H1 (cell line): ENCODE data around the gene MRPS6. TPM values are rescaled to one million over a fixed set of nuclear protein-coding genes. Genes with fewer than 3 reads are reported as not detected.

Experiments
- CTCF ChIA-PET: fragments of 300-600 bp; sonication (Branson Sonifier 250); formaldehyde crosslinking; loops from one replicate; lab custom pipeline; 2021; ENCODE audit not compliant: partially characterized antibody; lab: Charles Lee
- POLR2A ChIA-PET: fragments of 300-600 bp; sonication (Branson Sonifier 250); formaldehyde crosslinking; loops from one replicate; lab custom pipeline; 2021; ENCODE audit warnings: inconsistent platforms; ENCODE audit not compliant: partially characterized antibody; lab: Charles Lee
- DNase-seq, 2 experiments: peaks; one replicate each; pipeline versions ENCODE4 v3.0.0 to v3.0.0-alpha.2; 2010 to 2022; ENCODE audit warnings: low spot score in 2 of 2, low read depth in 1 of 2, mixed read lengths in 1 of 2
- FAIRE-seq: peaks from 2 replicates; lab custom pipeline; 2011; peaks lifted over from hg19 to GRCh38; lab: Jason Lieb, UNC
- H2AFZ ChIP-seq: 2 replicates; pipeline ENCODE4 v1.8.1; 2012; ENCODE audit warnings: low read length, inconsistent platforms
- H2AK5ac ChIP-seq: 2 replicates; pipeline ENCODE4 v1.6.1; 2013; ENCODE audit warnings: low read depth, low read length
- H2BK120ac ChIP-seq: replicated peaks from 2 replicates; pipeline ENCODE3; 2013; ENCODE audit warnings: low read depth, low read length, inconsistent platforms
- H2BK12ac ChIP-seq: 2 replicates; pipeline ENCODE4 v1.6.1; 2013; ENCODE audit warnings: low read depth, low read length
- H2BK15ac ChIP-seq: 2 replicates; pipeline ENCODE4 v1.6.1; 2013; ENCODE audit warnings: low read length
- H2BK20ac ChIP-seq: 2 replicates; pipeline ENCODE4 v1.6.1; 2013; ENCODE audit warnings: low read length
- H2BK5ac ChIP-seq: 2 replicates; pipeline ENCODE4 v1.6.1; 2013; ENCODE audit warnings: low read depth, low read length
- H3K14ac ChIP-seq: 2 replicates; pipeline ENCODE4 v1.6.1; 2013; ENCODE audit warnings: inconsistent platforms; ENCODE audit not compliant: insufficient read length
- H3K18ac ChIP-seq: 2 replicates; pipeline ENCODE4 v1.6.1; 2013; ENCODE audit warnings: low read length; ENCODE audit errors: extremely low read depth
- H3K23ac ChIP-seq: 2 replicates; pipeline ENCODE4 v1.6.1; 2013; ENCODE audit warnings: inconsistent platforms; ENCODE audit not compliant: insufficient read length
- H3K23me2 ChIP-seq: 2 replicates; pipeline ENCODE4 v1.6.1; 2013; ENCODE audit warnings: low read depth, low read length
- H3K27ac ChIP-seq: 2 replicates; pipeline ENCODE4 v1.6.1; 2011; ENCODE audit warnings: low read depth, low read length, inconsistent platforms
- H3K27me3 ChIP-seq, 4 experiments: replicated peaks in 1 of 4; 1 replicate in 1 of 4; 2 replicates in 3 of 4; pipeline versions ENCODE4 v1.6.1 to v1.8.1; 2011 to 2013; ENCODE audit warnings: low read length in 3 of 4, mild to moderate bottlenecking in 3 of 4, inconsistent platforms in 2 of 4, mixed read lengths in 2 of 4, moderate library complexity in 1 of 4; ENCODE audit not compliant: control insufficient read depth in 3 of 4, insufficient read depth in 3 of 4; ENCODE audit errors: extremely low read depth in 1 of 4
- H3K36me3 ChIP-seq, 4 experiments: 2 replicates each; pipeline versions ENCODE4 v1.6.1 to v1.8.1; 2011 to 2013; ENCODE audit warnings: mild to moderate bottlenecking in 4 of 4, low read length in 3 of 4, moderate library complexity in 2 of 4, control low read depth in 1 of 4, inconsistent platforms in 1 of 4; ENCODE audit not compliant: insufficient read depth in 4 of 4, control insufficient read depth in 2 of 4
- H3K4ac ChIP-seq: replicated peaks from 2 replicates; pipeline ENCODE3; 2013; ENCODE audit warnings: low read length, low read depth, mixed read lengths, inconsistent platforms; ENCODE audit not compliant: insufficient read length
- H3K4me1 ChIP-seq, 4 experiments: replicated peaks in 1 of 4; 1 replicate in 1 of 4; 2 replicates in 3 of 4; pipeline versions ENCODE4 v1.6.1 to v1.8.1; 2011 to 2013; ENCODE audit warnings: low read length in 3 of 4, inconsistent platforms in 2 of 4, mixed read lengths in 1 of 4; ENCODE audit not compliant: insufficient read depth in 4 of 4, control insufficient read depth in 3 of 4
- H3K4me2 ChIP-seq, 2 experiments: 2 replicates each; pipeline versions ENCODE4 v1.6.1 to v1.8.1; 2011 to 2013; ENCODE audit warnings: low read depth in 2 of 2, low read length in 2 of 2, control low read depth in 1 of 2, inconsistent platforms in 1 of 2, mild to moderate bottlenecking in 1 of 2; ENCODE audit not compliant: insufficient read depth in 1 of 2
- H3K4me3 ChIP-seq, 4 experiments: fragments of 200-600, 300-600 bp in 1 of 4; sonication (generic), shearing (Covaris generic), sonication (Bioruptor Twin) in 1 of 4; 2 replicates each; pipeline versions ENCODE4 v1.5.1 to v1.8.1; 2011 to 2016; ENCODE audit warnings: low read length in 4 of 4, low read depth in 3 of 4, control low read depth in 2 of 4, inconsistent platforms in 2 of 4, mild to moderate bottlenecking in 2 of 4, mixed read lengths in 1 of 4, moderate library complexity in 1 of 4; ENCODE audit not compliant: insufficient read depth in 2 of 4; ENCODE audit errors: extremely low read depth in 1 of 4
- H3K56ac ChIP-seq: replicated peaks from 2 replicates; pipeline ENCODE3; 2013; ENCODE audit warnings: low read depth, mild to moderate bottlenecking, mixed read lengths, low read length, inconsistent platforms; ENCODE audit not compliant: insufficient read length
- H3K79me1 ChIP-seq: 2 replicates; pipeline ENCODE4 v1.6.1; 2013; ENCODE audit warnings: low read depth, low read length, control low read depth
- H3K79me2 ChIP-seq, 2 experiments: 2 replicates each; pipeline versions ENCODE4 v1.6.1 to v1.8.1; 2012 to 2013; ENCODE audit warnings: low read length in 2 of 2, mild to moderate bottlenecking in 2 of 2, inconsistent platforms in 1 of 2; ENCODE audit not compliant: insufficient read depth in 2 of 2, control insufficient read depth in 1 of 2
- H3K9ac ChIP-seq, 4 experiments: replicated peaks in 1 of 4; 1 replicate in 1 of 4; 2 replicates in 3 of 4; pipeline versions ENCODE4 v1.6.1 to v1.8.1; 2011 to 2013; ENCODE audit warnings: low read depth in 3 of 4, low read length in 3 of 4, control low read depth in 2 of 4, mild to moderate bottlenecking in 2 of 4, moderate library complexity in 2 of 4, inconsistent platforms in 1 of 4; ENCODE audit errors: extremely low read depth in 1 of 4
- H3K9me3 ChIP-seq, 2 experiments: 2 replicates each; pipeline versions ENCODE4 v1.6.1 to v1.8.1; 2012 to 2013; ENCODE audit warnings: mild to moderate bottlenecking in 2 of 2, moderate library complexity in 2 of 2, control low read depth in 1 of 2, inconsistent platforms in 1 of 2, low read depth in 1 of 2, low read length in 1 of 2, mixed read lengths in 1 of 2; ENCODE audit not compliant: insufficient read depth in 2 of 2
- H4K20me1 ChIP-seq, 2 experiments: replicated peaks in 1 of 2; 2 replicates each; pipeline versions ENCODE3 to v1.8.1; 2011 to 2013; ENCODE audit warnings: inconsistent platforms in 2 of 2, low read length in 2 of 2, mild to moderate bottlenecking in 1 of 2; ENCODE audit not compliant: insufficient read depth in 2 of 2, control insufficient read depth in 1 of 2
- H4K5ac ChIP-seq: 2 replicates; pipeline ENCODE4 v1.6.1; 2013; ENCODE audit warnings: low read length, low read depth, mixed read lengths, inconsistent platforms; ENCODE audit not compliant: insufficient read length
- H4K8ac ChIP-seq: 2 replicates; pipeline ENCODE4 v1.8.0; 2013; ENCODE audit warnings: mild to moderate bottlenecking, moderate library complexity, low read length, inconsistent platforms; ENCODE audit not compliant: insufficient read depth; ENCODE audit errors: extremely low read depth
- H4K91ac ChIP-seq: replicated peaks from 2 replicates; pipeline ENCODE3; 2013; ENCODE audit warnings: low read length, mixed read lengths, inconsistent platforms; ENCODE audit not compliant: insufficient read length
- CTBP2 ChIP-seq: IDR thresholded peaks from 2 replicates; pipeline ENCODE4 v1.7.0; 2011; ENCODE audit warnings: borderline replicate concordance, mild to moderate bottlenecking, moderate library complexity, mixed read lengths, low read length; ENCODE audit not compliant: insufficient read depth, insufficient read length
- RBBP5 ChIP-seq: IDR thresholded peaks from 2 replicates; pipeline ENCODE4 v1.7.1; 2012; ENCODE audit warnings: low read depth, mild to moderate bottlenecking, inconsistent platforms, low read length, moderate library complexity, borderline replicate concordance
- TAF7 ChIP-seq: optimal IDR thresholded peaks from 2 replicates; pipeline ENCODE3; 2011; ENCODE audit warnings: low read depth, mild to moderate bottlenecking, inconsistent platforms, low read length, moderate library complexity, borderline replicate concordance
- USF2 ChIP-seq: IDR thresholded peaks from 2 replicates; pipeline ENCODE4 v1.6.1; 2011; ENCODE audit warnings: low read length, improper control_type of control experiment
- polyA plus RNA-seq, 7 experiments: library from polyadenylated mRNA; depleted of rRNA in 3 of 7; stranded (reverse) in 5 of 7; unstranded in 2 of 7; fragments of >200 nt in 5 of 7; fragments of 200-250 nt in 2 of 7; gene quantifications; 1 replicate in 5 of 7; 2 replicates in 1 of 7; 4 replicates in 1 of 7; pipeline versions ENCODE4 v1.2.1 to v1.2.3, GENCODE V29; 2011 to 2013; ENCODE audit warnings: missing spikeins in 2 of 7, mixed read lengths in 2 of 7
- total RNA-seq: library from RNA; stranded (reverse); fragmentation: NEBNext Ultra II Directional; extraction: Animal tissue kit (Norgen Biotek cat#: 25700); gene quantifications from 2 replicates; pipeline ENCODE4 v1.2.1, GENCODE V29; 2021

The MRPS6 gene
- total and polyA plus RNA-seq, 2 of the 8 experiments (the other 6 are each of a cell fraction or from before 2014, with no cell fraction given), result 62.7 to 156 TPM

DNA sequence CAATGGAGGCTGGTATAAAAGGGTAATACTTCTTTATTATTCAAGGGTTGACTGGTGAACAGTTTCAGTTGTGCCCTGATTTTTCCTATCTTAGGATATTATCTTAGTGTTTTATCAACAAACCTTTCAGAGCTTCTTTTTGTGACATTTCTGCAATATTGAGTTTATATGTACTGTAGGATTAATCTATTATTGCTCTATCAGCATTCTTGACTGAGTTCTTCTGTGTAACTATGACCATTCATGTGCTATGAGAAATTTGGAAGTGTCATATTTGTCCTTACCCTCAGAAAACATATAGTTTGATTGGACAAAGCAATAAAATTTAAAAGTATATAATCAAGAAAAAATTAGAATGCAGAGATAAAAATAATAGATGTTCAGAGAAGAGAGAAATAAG is 25.5 kb upstream of the MRPS6 start:
- no peak overlapping the region for H2AFZ ChIP-seq
- H3K79me2 ChIP-seq, result no peaks in the 10 kb centered on the region
- no peak overlapping the region for H3K9ac ChIP-seq
- no peaks in the 10 kb centered on the region for H3K4me1 ChIP-seq
- H2BK5ac ChIP-seq, result no peak overlapping the region
- H2BK20ac ChIP-seq, result no peak overlapping the region
- H4K5ac ChIP-seq, result no peak overlapping the region
- no peak overlapping the region for H4K91ac ChIP-seq
- H3K23ac ChIP-seq, result no peak overlapping the region
- no peak overlapping the region for H3K18ac ChIP-seq
- H3K4me2 ChIP-seq, result no peak overlapping the region
- H3K36me3 ChIP-seq, result no peaks in the 10 kb centered on the region
- H3K4me3 ChIP-seq, result no peak overlapping the region
- FAIRE-seq, result no peak
- POLR2A ChIA-PET, result no interaction called here
- no peak overlapping the region for H2AK5ac ChIP-seq
- H3K14ac ChIP-seq, result no peak overlapping the region
- no peak overlapping the region for H2BK120ac ChIP-seq
- TF ChIP-seq USF2, result no peak
- TF ChIP-seq TAF7, result no peak
- TF ChIP-seq RBBP5, result no peak
- TF ChIP-seq CTBP2, result no peak
- TF ChIP-seq, all 59 proteins: peak for 0
- Histone ChIP-seq H4K8ac (no peak overlapping the region), H4K20me1 (no peaks in the 10 kb centered on the region), H3K27ac (no peak overlapping the region), H3K56ac (no peak overlapping the region), H3K27me3 (no peaks in the 10 kb centered on the region), H2BK15ac (no peak overlapping the region), H3K23me2 (no peaks in the 10 kb centered on the region; the same call in 1 of the 2 replicates), H2BK12ac (no peak overlapping the region), H3K4ac (no peak overlapping the region), H3K9me3 (no peaks in the 10 kb centered on the region), H3K79me1 (no peaks in the 10 kb centered on the region)
- no peak for DNase-seq
- CTCF ChIA-PET, result interaction anchor here (1.3 kb wide), 1 partner anchor 105 kb away, joined by 3 read pairs; no protein-coding TSS in a partner anchor
